ES-I3 (cell line): ENCODE results near the gene SRSF7.
A peak's percentile ranks its signal among the peaks of the same experiment; 100 is the strongest.
"Not testable (repeated sequence)": the region's sequence is repeated elsewhere in the genome, so short reads cannot be mapped to it uniquely, and the experiment has no call there.

ENCODE experiments used
- H3K36me3 ChIP-seq: 2 replicates; pipeline ENCODE4 v1.6.1; 2013; ENCODE audit warnings: mild to moderate bottlenecking, low read length, control low read depth, moderate library complexity; ENCODE audit not compliant: insufficient read depth
- H3K4me1 ChIP-seq: 2 replicates; pipeline ENCODE4 v1.6.1; 2013; ENCODE audit warnings: mild to moderate bottlenecking, control low read depth, low read length; ENCODE audit not compliant: insufficient read depth
- H3K9ac ChIP-seq: 2 replicates; pipeline ENCODE4 v1.6.1; 2013; ENCODE audit warnings: low read depth, mild to moderate bottlenecking, low read length, moderate library complexity
- H3K9me3 ChIP-seq: 2 replicates; pipeline ENCODE4 v1.6.1; 2013; ENCODE audit warnings: mild to moderate bottlenecking, low read length, moderate library complexity; ENCODE audit not compliant: control insufficient read depth, insufficient read depth

SRSF7 gene

GRCh38 chr2:38775097-38775920, 24.1 kb upstream of the SRSF7 start:
- no peaks in the 10 kb centered on the region for H3K36me3 ChIP-seq
- no peaks in the 10 kb centered on the region for H3K9me3 ChIP-seq
- no peak overlapping the region for H3K9ac ChIP-seq
- H3K4me1 ChIP-seq: no peaks in the 10 kb centered on the region

GRCh38 chr2:38771632-38772031, 20.5 kb upstream of the SRSF7 start:
- no peaks in the 10 kb centered on the region for H3K36me3 ChIP-seq
- no peaks in the 10 kb centered on the region for H3K4me1 ChIP-seq
- no peaks in the 10 kb centered on the region for H3K9me3 ChIP-seq
- H3K9ac ChIP-seq: no peak overlapping the region

GRCh38 chr2:38765551-38765950, 14.4 kb upstream of the SRSF7 start:
- Histone ChIP-seq H3K4me1 (no peaks in the 10 kb centered on the region), H3K9me3 (no peaks in the 10 kb centered on the region), H3K9ac (no peak overlapping the region), H3K36me3 (no peaks in the 10 kb centered on the region)

GRCh38 chr2:38765149-38765548, 14.0 kb upstream of the SRSF7 start:
- Histone ChIP-seq H3K9ac (no peak overlapping the region), H3K9me3 (no peaks in the 10 kb centered on the region), H3K4me1 (no peaks in the 10 kb centered on the region), H3K36me3 (no peaks in the 10 kb centered on the region)

- Histone ChIP-seq H3K36me3 (no peaks in the 10 kb centered on the region), H3K9me3 (no peaks in the 10 kb centered on the region), H3K4me1 (no peaks in the 10 kb centered on the region), H3K9ac (no peak overlapping the region)
Measured at GRCh38 chr2:38763728-38764127, 12.6 kb upstream of the SRSF7 start.

- Histone ChIP-seq H3K9me3 (no peaks in the 10 kb centered on the region), H3K9ac (no peak overlapping the region), H3K36me3 (no peaks in the 10 kb centered on the region), H3K4me1 (no peaks in the 10 kb centered on the region)
Measured at GRCh38 chr2:38763228-38763627, 12.1 kb upstream of the SRSF7 start.

- not testable (repeated sequence) for H3K9me3 ChIP-seq, H3K9ac ChIP-seq, H3K4me1 ChIP-seq, H3K36me3 ChIP-seq
Measured at GRCh38 chr2:38755891-38756290, 4.7 kb upstream of the SRSF7 start.

- Histone ChIP-seq H3K9ac (no peak overlapping the region), H3K36me3 (peaks cover 7% of the 10 kb centered on the region; the same call in 1 of the 2 replicates), H3K4me1 (peaks cover 6% of the 10 kb centered on the region; the same call in 1 of the 2 replicates), H3K9me3 (no peaks in the 10 kb centered on the region)
Measured at GRCh38 chr2:38754506-38754905, 3.3 kb upstream of the SRSF7 start.

GRCh38 chr2:38754049-38754448, 2.9 kb upstream of the SRSF7 start:
- no peak overlapping the region for H3K9ac ChIP-seq
- H3K36me3 ChIP-seq: peaks cover 12% of the 10 kb centered on the region
- H3K4me1 ChIP-seq: peaks cover 6% of the 10 kb centered on the region; the same call in 1 of the 2 replicates
- no peaks in the 10 kb centered on the region for H3K9me3 ChIP-seq

GRCh38 chr2:38751596-38752410, 642 bp upstream of the SRSF7 start:
- H3K4me1 ChIP-seq: peaks cover 6% of the 10 kb centered on the region; the same call in 1 of the 2 replicates

GRCh38 chr2:38750011-38750890, 910 bp downstream of the SRSF7 start:
- Histone ChIP-seq H3K4me1 (peaks cover 6% of the 10 kb centered on the region; the same call in 1 of the 2 replicates), H3K36me3 (peaks cover 48% of the 10 kb centered on the region), H3K9me3 (no peaks in the 10 kb centered on the region), H3K9ac (peak overlapping the region; percentile 88)

More at GRCh38 chr2:38751596-38752410, 642 bp upstream of the SRSF7 start:
- Histone ChIP-seq H3K36me3 (peaks cover 33% of the 10 kb centered on the region), H3K9ac (peak overlapping the region; percentile 88), H3K9me3 (no peaks in the 10 kb centered on the region)

GRCh38 chr2:38748943-38749804, 2.0 kb downstream of the SRSF7 start:
- peaks cover 6% of the 10 kb centered on the region; the same call in 1 of the 2 replicates for H3K4me1 ChIP-seq
- H3K9me3 ChIP-seq: no peaks in the 10 kb centered on the region
- peaks cover 56% of the 10 kb centered on the region for H3K36me3 ChIP-seq
- peak overlapping the region; percentile 88 for H3K9ac ChIP-seq

GRCh38 chr2:38748391-38748790, 2.8 kb downstream of the SRSF7 start:
- Histone ChIP-seq H3K9me3 (no peaks in the 10 kb centered on the region), H3K36me3 (peaks cover 62% of the 10 kb centered on the region), H3K4me1 (peaks cover 6% of the 10 kb centered on the region; the same call in 1 of the 2 replicates), H3K9ac (no peak overlapping the region)
